Brain microvascular endothelial cell (primary cell): Measurements from ENCODE around the gene B4GALT7.
A peak's percentile ranks its signal among the peaks of the same experiment; 100 is the strongest.

Source experiments
- DNase-seq: peaks from one replicate; pipeline ENCODE4 v3.0.0-alpha.2; 2020
- H3K27ac ChIP-seq: fragments of 250-450 bp; sonication (Bioruptor Pico); 2 replicates; pipeline ENCODE4 v1.5.1; 2020; ENCODE audit warnings: mild to moderate bottlenecking, moderate library complexity
- H3K27me3 ChIP-seq: fragments of 250-450 bp; sonication (Bioruptor Pico); replicated peaks from 2 replicates; pipeline ENCODE4 v1.5.1; 2020; ENCODE audit warnings: mild to moderate bottlenecking
- H3K36me3 ChIP-seq: fragments of 250-450 bp; sonication (Bioruptor Pico); replicated peaks from 2 replicates; pipeline ENCODE4 v1.5.1; 2020; ENCODE audit warnings: mild to moderate bottlenecking
- H3K4me3 ChIP-seq: 2 replicates; pipeline ENCODE4 v1.5.1; 2011; ENCODE audit warnings: low read depth, mild to moderate bottlenecking, control low read depth, low read length, moderate library complexity
- in situ Hi-C: cut with HindIII; loops from 2 replicates; pipeline ENCODE4 v1.10.0; 2017; ENCODE audit warnings: low sequenced_read_pairs, low pct_ligation_motif_present
- TF ChIP-seq, protein P1 (sequence below): IDR thresholded peaks from 2 replicates; pipeline ENCODE4 v1.5.1; 2011; ENCODE audit warnings: low read depth, mild to moderate bottlenecking, moderate library complexity, low read length, control low read depth, inconsistent platforms; ENCODE audit errors: missing control alignments

B4GALT7 gene

GRCh38 chr5:177605667-177606066 is 5.7 kb downstream of the B4GALT7 start:
- no peak overlapping the region for H3K4me3 ChIP-seq
- no peak overlapping the region for H3K27ac ChIP-seq
- DNase-seq = no peak
- in situ Hi-C loops = no loop called here
- no peaks in the 10 kb centered on the region for H3K27me3 ChIP-seq
- H3K36me3 ChIP-seq = peaks cover 16% of the 10 kb centered on the region
- TF ChIP-seq, protein P1, sequence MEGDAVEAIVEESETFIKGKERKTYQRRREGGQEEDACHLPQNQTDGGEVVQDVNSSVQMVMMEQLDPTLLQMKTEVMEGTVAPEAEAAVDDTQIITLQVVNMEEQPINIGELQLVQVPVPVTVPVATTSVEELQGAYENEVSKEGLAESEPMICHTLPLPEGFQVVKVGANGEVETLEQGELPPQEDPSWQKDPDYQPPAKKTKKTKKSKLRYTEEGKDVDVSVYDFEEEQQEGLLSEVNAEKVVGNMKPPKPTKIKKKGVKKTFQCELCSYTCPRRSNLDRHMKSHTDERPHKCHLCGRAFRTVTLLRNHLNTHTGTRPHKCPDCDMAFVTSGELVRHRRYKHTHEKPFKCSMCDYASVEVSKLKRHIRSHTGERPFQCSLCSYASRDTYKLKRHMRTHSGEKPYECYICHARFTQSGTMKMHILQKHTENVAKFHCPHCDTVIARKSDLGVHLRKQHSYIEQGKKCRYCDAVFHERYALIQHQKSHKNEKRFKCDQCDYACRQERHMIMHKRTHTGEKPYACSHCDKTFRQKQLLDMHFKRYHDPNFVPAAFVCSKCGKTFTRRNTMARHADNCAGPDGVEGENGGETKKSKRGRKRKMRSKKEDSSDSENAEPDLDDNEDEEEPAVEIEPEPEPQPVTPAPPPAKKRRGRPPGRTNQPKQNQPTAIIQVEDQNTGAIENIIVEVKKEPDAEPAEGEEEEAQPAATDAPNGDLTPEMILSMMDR = no peak

DNA sequence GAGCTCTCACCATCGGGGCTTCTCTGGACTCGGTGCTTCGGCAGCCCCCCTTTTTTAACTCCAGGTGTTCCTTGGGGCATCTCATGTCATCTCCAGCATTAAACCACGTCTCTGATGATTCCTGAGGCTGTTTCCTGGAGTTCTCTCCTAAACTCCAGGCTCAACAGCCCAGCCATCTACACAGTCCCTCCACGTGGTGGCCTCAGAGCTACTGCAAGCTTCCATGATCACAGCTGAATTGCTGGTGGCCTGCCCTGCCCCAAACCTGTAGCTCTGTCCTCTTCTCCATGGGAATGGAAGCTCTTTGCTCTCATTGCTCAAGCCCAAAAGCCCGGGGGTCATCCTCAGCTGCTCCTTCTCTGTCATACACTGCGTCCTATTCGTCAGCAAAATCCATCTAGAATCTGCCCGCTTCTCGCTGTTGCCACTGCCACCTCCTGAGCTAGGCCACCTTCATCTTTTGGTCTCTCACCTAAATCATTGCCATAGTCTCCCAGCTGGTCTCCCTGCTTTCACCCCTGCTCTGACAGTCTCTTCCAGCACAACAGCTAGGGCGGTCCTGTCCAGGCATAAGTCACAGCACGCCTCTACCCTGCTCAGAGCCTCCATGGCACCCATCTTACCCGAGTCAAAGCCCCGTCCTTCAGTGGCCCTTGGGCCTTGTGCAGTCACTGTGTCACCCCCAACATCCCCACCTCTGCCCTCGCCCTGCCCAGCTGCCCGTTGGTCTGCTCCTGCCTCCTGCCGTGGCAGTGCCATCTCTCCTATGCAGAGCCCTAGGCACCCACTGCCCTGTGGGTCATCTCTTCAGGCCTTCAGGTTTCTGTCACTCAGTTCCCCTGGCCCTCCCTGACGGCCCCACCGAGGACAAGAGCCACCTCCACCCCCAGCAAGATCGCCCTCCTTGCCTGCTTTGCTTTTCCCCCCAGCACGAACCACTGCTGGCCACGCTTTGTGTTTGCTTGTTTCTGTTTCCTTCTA is 6.4 kb downstream of the B4GALT7 start:
- no peak overlapping the region for H3K4me3 ChIP-seq
- no peak for DNase-seq
- TF ChIP-seq, protein P1 = no peak
- no peaks in the 10 kb centered on the region for H3K27me3 ChIP-seq
- peaks cover 16% of the 10 kb centered on the region for H3K36me3 ChIP-seq
- in situ Hi-C loops = no loop called here
- H3K27ac ChIP-seq = no peak overlapping the region

DNA sequence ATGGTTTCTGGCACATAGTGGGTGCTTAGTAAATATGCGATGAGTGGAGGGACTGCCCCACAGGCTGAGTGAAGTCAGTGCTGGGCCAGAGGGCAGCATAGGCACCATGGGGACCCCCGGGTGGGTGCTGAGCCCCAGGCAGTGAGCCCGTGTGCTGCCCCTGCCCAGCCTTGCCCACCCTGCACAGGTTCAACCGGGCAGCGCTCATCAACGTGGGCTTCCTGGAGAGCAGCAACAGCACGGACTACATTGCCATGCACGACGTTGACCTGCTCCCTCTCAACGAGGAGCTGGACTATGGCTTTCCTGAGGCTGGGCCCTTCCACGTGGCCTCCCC is 7.2 kb downstream of the B4GALT7 start:
- Histone ChIP-seq H3K36me3 (peaks cover 16% of the 10 kb centered on the region), H3K27ac (no peak overlapping the region), H3K27me3 (no peaks in the 10 kb centered on the region), H3K4me3 (no peak overlapping the region)
- no peak for DNase-seq
- TF ChIP-seq, protein P1 = no peak
- in situ Hi-C loops = no loop called here

- in situ Hi-C loops = no loop called here
Observed at GRCh38 chr5:177607452-177608192, 7.7 kb downstream of the B4GALT7 start.

DNA sequence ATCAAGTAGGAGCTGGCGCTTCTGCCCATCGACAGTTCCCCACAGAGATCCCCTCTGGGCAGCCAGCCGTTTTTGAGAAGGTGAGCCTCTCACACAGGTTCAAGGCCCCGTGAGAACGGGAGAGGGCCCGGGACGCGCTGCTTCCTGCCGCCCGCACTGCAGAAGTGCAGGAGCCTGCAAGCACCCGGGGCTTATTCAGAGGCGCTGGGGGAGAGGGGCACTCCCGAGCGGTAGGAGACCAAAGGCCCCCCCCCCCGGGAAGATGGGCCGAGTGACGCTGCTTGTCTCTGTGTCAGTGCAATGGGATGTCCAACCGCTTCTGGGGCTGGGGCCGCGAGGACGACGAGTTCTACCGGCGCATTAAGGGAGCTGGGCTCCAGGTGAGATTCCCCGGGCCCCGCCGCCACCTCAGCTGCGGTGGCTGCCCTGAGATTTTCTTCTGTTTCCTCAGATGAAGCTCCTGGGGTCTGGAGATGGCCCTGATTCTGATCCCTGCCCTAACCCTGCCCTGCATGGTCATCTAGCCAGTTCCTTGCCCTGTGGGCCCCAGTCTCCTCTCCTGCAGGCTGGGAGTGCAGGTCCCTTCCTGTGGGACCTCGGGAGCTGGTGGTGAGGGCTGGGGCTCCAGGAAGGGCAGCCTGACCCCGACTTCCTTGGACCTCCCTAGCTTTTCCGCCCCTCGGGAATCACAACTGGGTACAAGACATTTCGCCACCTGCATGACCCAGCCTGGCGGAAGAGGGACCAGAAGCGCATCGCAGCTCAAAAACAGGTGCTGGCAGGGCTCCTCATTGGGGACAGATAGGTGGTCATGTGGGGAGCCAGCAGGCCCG is 8.5 kb downstream of the B4GALT7 start:
- no peak overlapping the region for H3K4me3 ChIP-seq
- H3K27me3 ChIP-seq = no peaks in the 10 kb centered on the region
- H3K27ac ChIP-seq = no peak overlapping the region
- TF ChIP-seq, protein P1 = no peak
- DNase-seq = no peak
- peaks cover 16% of the 10 kb centered on the region for H3K36me3 ChIP-seq
- in situ Hi-C loops = no loop called here

More at GRCh38 chr5:177607452-177608192, 7.7 kb downstream of the B4GALT7 start:
- no peaks in the 10 kb centered on the region for H3K27me3 ChIP-seq
- H3K36me3 ChIP-seq = peaks cover 16% of the 10 kb centered on the region
- peak; percentile 84 for DNase-seq
- TF ChIP-seq, protein P1 = peak; percentile 95
- no peak overlapping the region for H3K27ac ChIP-seq
- H3K4me3 ChIP-seq = no peak overlapping the region
